ENCODE measurements around the gene ACTR5.

DNA sequence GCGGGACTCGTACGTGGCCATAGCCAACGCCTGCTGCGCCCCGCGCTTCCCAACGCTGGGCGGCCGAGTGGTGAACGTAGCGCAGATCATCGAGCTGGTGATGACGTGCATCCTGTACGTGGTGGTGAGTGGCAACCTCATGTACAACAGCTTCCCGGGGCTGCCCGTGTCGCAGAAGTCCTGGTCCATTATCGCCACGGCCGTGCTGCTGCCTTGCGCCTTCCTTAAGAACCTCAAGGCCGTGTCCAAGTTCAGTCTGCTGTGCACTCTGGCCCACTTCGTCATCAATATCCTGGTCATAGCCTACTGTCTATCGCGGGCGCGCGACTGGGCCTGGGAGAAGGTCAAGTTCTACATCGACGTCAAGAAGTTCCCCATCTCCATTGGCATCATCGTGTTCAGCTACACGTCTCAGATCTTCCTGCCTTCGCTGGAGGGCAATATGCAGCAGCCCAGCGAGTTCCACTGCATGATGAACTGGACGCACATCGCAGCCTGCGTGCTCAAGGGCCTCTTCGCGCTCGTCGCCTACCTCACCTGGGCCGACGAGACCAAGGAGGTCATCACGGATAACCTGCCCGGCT lies 20.6 kb upstream of the ACTR5 start:
- TF ChIP-seq, protein P1, sequence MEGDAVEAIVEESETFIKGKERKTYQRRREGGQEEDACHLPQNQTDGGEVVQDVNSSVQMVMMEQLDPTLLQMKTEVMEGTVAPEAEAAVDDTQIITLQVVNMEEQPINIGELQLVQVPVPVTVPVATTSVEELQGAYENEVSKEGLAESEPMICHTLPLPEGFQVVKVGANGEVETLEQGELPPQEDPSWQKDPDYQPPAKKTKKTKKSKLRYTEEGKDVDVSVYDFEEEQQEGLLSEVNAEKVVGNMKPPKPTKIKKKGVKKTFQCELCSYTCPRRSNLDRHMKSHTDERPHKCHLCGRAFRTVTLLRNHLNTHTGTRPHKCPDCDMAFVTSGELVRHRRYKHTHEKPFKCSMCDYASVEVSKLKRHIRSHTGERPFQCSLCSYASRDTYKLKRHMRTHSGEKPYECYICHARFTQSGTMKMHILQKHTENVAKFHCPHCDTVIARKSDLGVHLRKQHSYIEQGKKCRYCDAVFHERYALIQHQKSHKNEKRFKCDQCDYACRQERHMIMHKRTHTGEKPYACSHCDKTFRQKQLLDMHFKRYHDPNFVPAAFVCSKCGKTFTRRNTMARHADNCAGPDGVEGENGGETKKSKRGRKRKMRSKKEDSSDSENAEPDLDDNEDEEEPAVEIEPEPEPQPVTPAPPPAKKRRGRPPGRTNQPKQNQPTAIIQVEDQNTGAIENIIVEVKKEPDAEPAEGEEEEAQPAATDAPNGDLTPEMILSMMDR (IDR thresholded peaks at IDR 0.05) = no peak
- TF ChIP-seq FOXJ3 (CRISPR knock-in tag; IDR thresholded peaks at IDR 0.05) (no peak), RCOR1 (IDR thresholded peaks at IDR 0.05; ENCODE audit: low read length) (no peak), TCF12 (IDR thresholded peaks at IDR 0.05) (no peak), RAD21 (IDR thresholded peaks at IDR 0.05; ENCODE audit: low read length) (no peak), ELF1 (IDR thresholded peaks at IDR 0.05) (no peak)
- TF ChIP-seq, protein P2, sequence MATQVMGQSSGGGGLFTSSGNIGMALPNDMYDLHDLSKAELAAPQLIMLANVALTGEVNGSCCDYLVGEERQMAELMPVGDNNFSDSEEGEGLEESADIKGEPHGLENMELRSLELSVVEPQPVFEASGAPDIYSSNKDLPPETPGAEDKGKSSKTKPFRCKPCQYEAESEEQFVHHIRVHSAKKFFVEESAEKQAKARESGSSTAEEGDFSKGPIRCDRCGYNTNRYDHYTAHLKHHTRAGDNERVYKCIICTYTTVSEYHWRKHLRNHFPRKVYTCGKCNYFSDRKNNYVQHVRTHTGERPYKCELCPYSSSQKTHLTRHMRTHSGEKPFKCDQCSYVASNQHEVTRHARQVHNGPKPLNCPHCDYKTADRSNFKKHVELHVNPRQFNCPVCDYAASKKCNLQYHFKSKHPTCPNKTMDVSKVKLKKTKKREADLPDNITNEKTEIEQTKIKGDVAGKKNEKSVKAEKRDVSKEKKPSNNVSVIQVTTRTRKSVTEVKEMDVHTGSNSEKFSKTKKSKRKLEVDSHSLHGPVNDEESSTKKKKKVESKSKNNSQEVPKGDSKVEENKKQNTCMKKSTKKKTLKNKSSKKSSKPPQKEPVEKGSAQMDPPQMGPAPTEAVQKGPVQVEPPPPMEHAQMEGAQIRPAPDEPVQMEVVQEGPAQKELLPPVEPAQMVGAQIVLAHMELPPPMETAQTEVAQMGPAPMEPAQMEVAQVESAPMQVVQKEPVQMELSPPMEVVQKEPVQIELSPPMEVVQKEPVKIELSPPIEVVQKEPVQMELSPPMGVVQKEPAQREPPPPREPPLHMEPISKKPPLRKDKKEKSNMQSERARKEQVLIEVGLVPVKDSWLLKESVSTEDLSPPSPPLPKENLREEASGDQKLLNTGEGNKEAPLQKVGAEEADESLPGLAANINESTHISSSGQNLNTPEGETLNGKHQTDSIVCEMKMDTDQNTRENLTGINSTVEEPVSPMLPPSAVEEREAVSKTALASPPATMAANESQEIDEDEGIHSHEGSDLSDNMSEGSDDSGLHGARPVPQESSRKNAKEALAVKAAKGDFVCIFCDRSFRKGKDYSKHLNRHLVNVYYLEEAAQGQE (IDR thresholded peaks at IDR 0.05; ENCODE audit: low read depth, low read length) = no peak
- TF ChIP-seq, protein P3, sequence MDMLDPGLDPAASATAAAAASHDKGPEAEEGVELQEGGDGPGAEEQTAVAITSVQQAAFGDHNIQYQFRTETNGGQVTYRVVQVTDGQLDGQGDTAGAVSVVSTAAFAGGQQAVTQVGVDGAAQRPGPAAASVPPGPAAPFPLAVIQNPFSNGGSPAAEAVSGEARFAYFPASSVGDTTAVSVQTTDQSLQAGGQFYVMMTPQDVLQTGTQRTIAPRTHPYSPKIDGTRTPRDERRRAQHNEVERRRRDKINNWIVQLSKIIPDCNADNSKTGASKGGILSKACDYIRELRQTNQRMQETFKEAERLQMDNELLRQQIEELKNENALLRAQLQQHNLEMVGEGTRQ (IDR thresholded peaks at IDR 0.05; ENCODE audit: borderline replicate concordance, low read depth, low read length) = no peak

Measured in SK-N-SH (cell line).